DOHH2 (cell line): ENCODE data around the gene ARHGAP44.
"Not testable (repeated sequence)": the region's sequence is repeated elsewhere in the genome, so short reads cannot be mapped to it uniquely, and the experiment has no call there.

ENCODE experiments used
- H3F3A ChIP-seq: fragments of 200-600 bp; sonication (generic), shearing (Covaris generic); 2 replicates; pipeline ENCODE4 v1.6.0; 2016; ENCODE audit warnings: antibody characterized with exemption, mild to moderate bottlenecking; ENCODE audit not compliant: control insufficient read depth, insufficient read depth
- H3K27ac ChIP-seq: fragments of 200-600 bp; sonication (generic); 2 replicates; pipeline ENCODE4 v1.5.1; 2014; ENCODE audit warnings: low read depth, mild to moderate bottlenecking, low read length, moderate library complexity
- H3K27me3 ChIP-seq: fragments of 200-600 bp; sonication (generic); 2 replicates; pipeline ENCODE4 v1.6.1; 2014; ENCODE audit warnings: mild to moderate bottlenecking, low read length, mixed read lengths; ENCODE audit not compliant: control insufficient read depth
- H3K36me3 ChIP-seq: fragments of 200-600 bp; sonication (generic); 2 replicates; pipeline ENCODE4 v1.6.1; 2014; ENCODE audit warnings: mild to moderate bottlenecking, low read length, moderate library complexity, mixed read lengths; ENCODE audit not compliant: control insufficient read depth
- H3K4me1 ChIP-seq: fragments of 200-600 bp; sonication (generic); 2 replicates; pipeline ENCODE4 v1.6.1; 2014; ENCODE audit warnings: mild to moderate bottlenecking, low read length, mixed read lengths; ENCODE audit not compliant: control insufficient read depth
- H3K4me2 ChIP-seq: fragments of 200-600 bp; sonication (generic); 2 replicates; pipeline ENCODE4 v1.6.0; 2014; ENCODE audit warnings: mild to moderate bottlenecking, low read length, moderate library complexity
- H3K4me3 ChIP-seq: fragments of 200-600 bp; sonication (generic); 2 replicates; pipeline ENCODE4 v1.5.1; 2014; ENCODE audit warnings: mild to moderate bottlenecking, low read length, mixed read lengths
- H3K79me2 ChIP-seq: fragments of 200-600 bp; sonication (generic); 2 replicates; pipeline ENCODE4 v1.6.1; 2014; ENCODE audit warnings: mild to moderate bottlenecking, low read length, mixed read lengths; ENCODE audit not compliant: control insufficient read depth
- H3K9me2 ChIP-seq: fragments of 200-600 bp; sonication (generic); replicated peaks from 2 replicates; pipeline ENCODE4 v1.6.1; 2014; ENCODE audit warnings: mild to moderate bottlenecking, low read length, mixed read lengths; ENCODE audit not compliant: control insufficient read depth
- H3K9me3 ChIP-seq: fragments of 200-600 bp; sonication (generic); 2 replicates; pipeline ENCODE4 v1.6.1; 2014; ENCODE audit warnings: antibody characterized with exemption, low read length, mixed read lengths; ENCODE audit not compliant: control insufficient read depth, insufficient read depth
- H4K20me1 ChIP-seq: fragments of 200-600 bp; sonication (generic); 2 replicates; pipeline ENCODE4 v1.6.0; 2014; ENCODE audit warnings: low read depth, mild to moderate bottlenecking, antibody characterized with exemption, low read length, moderate library complexity; ENCODE audit not compliant: control insufficient read depth, insufficient read depth
- CTCF ChIP-seq: fragments of 200-600 bp; sonication (generic); IDR thresholded peaks from one replicate; pipeline ENCODE4 v1.5.1; 2014; ENCODE audit warnings: antibody characterized with exemption, mild to moderate bottlenecking, low read depth, low read length; ENCODE audit not compliant: poor library complexity, severe bottlenecking
- EZH2phosphoT487 ChIP-seq: fragments of 200-600 bp; sonication (generic); IDR thresholded peaks from 2 replicates; pipeline ENCODE4 v1.6.1; 2017; ENCODE audit warnings: borderline replicate concordance, mild to moderate bottlenecking, antibody characterized with exemption, low read length, moderate library complexity, mixed read lengths

Gene ARHGAP44

DNA sequence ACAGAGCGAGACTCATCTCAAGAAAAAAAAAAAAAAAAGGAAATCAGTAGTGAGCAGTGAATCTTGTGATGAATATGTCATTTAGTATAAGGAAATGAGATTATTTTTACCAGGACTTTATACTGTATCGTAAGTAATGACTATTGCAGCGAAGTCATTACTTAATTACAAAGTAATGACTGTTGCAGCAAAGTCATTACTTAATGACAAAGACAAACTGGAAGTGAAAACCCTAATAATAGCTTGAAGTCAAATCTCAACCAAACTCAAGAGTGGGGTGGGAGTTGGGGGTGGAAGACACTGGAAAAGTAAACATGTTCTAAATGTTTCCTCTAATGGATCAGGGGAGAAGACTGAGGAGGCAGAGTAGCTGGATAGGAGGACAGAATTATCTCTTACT is 76.5 kb downstream of the ARHGAP44 start:
- peaks cover 6% of the 10 kb centered on the region; the same call in 1 of the 2 replicates for H3K9me3 ChIP-seq
- H3K4me1 ChIP-seq: no peaks in the 10 kb centered on the region; the same call in 1 of the 2 replicates
- no peaks in the 10 kb centered on the region for H3K36me3 ChIP-seq
- H3K27me3 ChIP-seq: 0 out of 2 replicates have a peak, but pooled peaks cover 4% of the 10 kb centered on the region
- no peaks in the 10 kb centered on the region for H3K9me2 ChIP-seq
- no peak overlapping the region for H3K4me3 ChIP-seq
- no peaks in the 10 kb centered on the region for H3F3A ChIP-seq
- H4K20me1 ChIP-seq: no peaks in the 10 kb centered on the region
- H3K79me2 ChIP-seq: no peaks in the 10 kb centered on the region
- H3K4me2 ChIP-seq: no peak overlapping the region
- TF ChIP-seq EZH2phosphoT487 (no peak), CTCF (no peak)
- no peak overlapping the region for H3K27ac ChIP-seq

- Histone ChIP-seq H3K79me2 (no peaks in the 10 kb centered on the region), H3K4me1 (no peaks in the 10 kb centered on the region; the same call in 1 of the 2 replicates), H3F3A (no peaks in the 10 kb centered on the region), H3K4me2 (no peak overlapping the region), H3K27ac (no peak overlapping the region), H3K9me3 (peaks cover 3% of the 10 kb centered on the region; the same call in 1 of the 2 replicates), H4K20me1 (no peaks in the 10 kb centered on the region), H3K9me2 (no peaks in the 10 kb centered on the region), H3K36me3 (no peaks in the 10 kb centered on the region), H3K4me3 (no peak overlapping the region), H3K27me3 (0 out of 2 replicates have a peak, but pooled peaks cover 4% of the 10 kb centered on the region)
- TF ChIP-seq EZH2phosphoT487 (no peak), CTCF (no peak)
Measured at GRCh38 chr17:12866244-12866643, 76.9 kb downstream of the ARHGAP44 start.

- Histone ChIP-seq H4K20me1 (no peaks in the 10 kb centered on the region), H3K36me3 (no peaks in the 10 kb centered on the region), H3K27me3 (0 out of 2 replicates have a peak, but pooled peaks cover 4% of the 10 kb centered on the region), H3K4me1 (no peaks in the 10 kb centered on the region; the same call in 1 of the 2 replicates), H3F3A (no peaks in the 10 kb centered on the region), H3K79me2 (no peaks in the 10 kb centered on the region), H3K4me2 (no peak overlapping the region), H3K9me3 (0 out of 2 replicates have a peak, but pooled peaks cover 3% of the 10 kb centered on the region), H3K4me3 (no peak overlapping the region), H3K27ac (no peak overlapping the region), H3K9me2 (no peaks in the 10 kb centered on the region)
- TF ChIP-seq CTCF: no peak
- TF ChIP-seq EZH2phosphoT487: no peak
Measured at GRCh38 chr17:12867726-12868125, 78.4 kb downstream of the ARHGAP44 start.

DNA sequence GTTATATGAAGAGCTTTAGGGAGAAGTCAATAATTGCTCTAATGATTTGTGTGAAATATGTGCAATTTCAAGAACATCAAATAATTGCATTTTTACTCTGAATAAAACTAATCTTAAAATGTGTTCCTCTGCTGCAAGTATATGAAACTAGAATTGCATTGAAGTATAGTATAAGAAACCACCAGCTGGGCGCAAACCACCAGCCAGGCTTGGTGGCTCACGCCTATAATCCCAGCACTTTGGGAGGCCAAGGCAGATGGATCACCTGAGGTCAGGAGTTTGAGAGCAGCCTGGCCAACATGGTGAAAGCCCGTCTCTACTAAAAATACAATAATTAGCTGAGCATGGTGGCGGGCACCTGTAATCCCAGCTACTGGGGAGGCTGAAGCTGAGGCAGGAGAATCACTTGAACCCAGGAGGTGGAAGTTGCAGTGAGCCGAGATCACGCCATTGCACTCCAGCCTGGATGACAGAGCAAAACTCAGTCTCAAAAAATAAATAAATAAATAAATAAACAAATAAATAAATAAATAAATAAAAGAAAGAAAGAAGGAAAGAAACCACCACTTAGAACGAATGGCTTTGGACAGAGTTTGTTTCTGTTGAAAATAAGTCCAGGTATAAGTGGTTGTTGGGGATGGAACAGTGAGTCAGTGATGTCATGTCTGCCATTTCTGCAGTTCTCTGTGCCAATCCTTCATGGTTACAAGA is 84.3 kb downstream of the ARHGAP44 start:
- H3K4me2 ChIP-seq, H3K9me2 ChIP-seq, H3K4me1 ChIP-seq, H3K79me2 ChIP-seq, H3K27ac ChIP-seq, H3F3A ChIP-seq, H3K9me3 ChIP-seq, H3K4me3 ChIP-seq, H3K36me3 ChIP-seq, H4K20me1 ChIP-seq, H3K27me3 ChIP-seq: not testable (repeated sequence)
